Measurements from ENCODE around the gene KRTAP9-3.
"Not testable (repeated sequence)": the region's sequence is repeated elsewhere in the genome, so short reads cannot be mapped to it uniquely, and the experiment has no call there.

The KRTAP9-3 gene

DNA sequence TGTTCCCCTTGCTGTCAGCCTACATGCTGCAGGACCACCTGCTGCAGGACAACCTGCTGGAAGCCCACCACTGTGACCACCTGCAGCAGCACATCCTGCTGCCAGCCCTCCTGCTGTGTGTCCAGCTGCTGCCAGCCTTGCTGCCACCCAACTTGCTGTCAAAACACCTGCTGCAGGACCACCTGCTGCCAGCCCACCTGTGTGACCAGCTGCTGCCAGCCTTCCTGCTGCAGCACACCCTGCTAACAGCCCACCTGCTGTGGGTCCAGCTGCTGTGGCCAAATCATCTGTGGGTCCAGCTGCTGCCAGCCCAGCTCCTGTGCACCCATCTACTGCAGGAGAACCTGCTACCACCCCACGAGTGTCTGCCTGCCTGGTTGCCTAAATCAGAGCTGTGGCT is 39.1 kb downstream of the KRTAP9-3 start:
- H3K27me3 ChIP-seq (ENCODE audit: control insufficient read depth in 1 of 2, insufficient read depth in 2 of 2, low read length in 2 of 2); H3K4me1 ChIP-seq (ENCODE audit: control insufficient read depth in 1 of 2, insufficient read depth in 2 of 2, low read length in 2 of 2); H3K9me3 ChIP-seq (ENCODE audit: control insufficient read depth in 1 of 2, low read length in 2 of 2); H3K9ac ChIP-seq (ENCODE audit: low read depth in 1 of 2, low read length in 2 of 2); H3K36me3 ChIP-seq (ENCODE audit: control insufficient read depth in 1 of 2, insufficient read depth in 2 of 2, low read length in 2 of 2); H3K27ac ChIP-seq (ENCODE audit: low read depth, low read length); H3K4me3 ChIP-seq (ENCODE audit: low read depth in 1 of 2, low read length in 2 of 2): not testable (repeated sequence)

DNA sequence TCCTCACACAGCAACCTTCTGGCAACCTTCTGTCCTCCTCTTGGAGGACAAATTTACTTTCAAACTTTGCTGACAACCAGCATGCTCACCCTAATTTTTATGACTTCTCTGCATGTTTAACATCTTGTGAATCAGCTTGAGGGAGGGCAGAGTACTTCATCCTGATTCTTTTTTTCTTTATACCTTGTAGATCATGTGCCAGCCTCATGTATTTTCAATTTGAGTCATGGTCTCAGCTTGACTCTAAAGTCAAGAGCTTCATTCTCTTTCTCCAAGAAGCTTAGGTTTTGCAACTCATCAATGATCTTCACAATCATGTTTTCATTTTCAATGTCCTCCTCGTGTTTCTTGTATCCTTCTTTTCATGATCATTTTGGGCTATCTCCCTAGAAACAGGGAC is 39.6 kb downstream of the KRTAP9-3 start:
- no peaks in the 10 kb centered on the region for H3K9me3 ChIP-seq (ENCODE audit: control insufficient read depth in 1 of 2, low read length in 2 of 2)

DNA sequence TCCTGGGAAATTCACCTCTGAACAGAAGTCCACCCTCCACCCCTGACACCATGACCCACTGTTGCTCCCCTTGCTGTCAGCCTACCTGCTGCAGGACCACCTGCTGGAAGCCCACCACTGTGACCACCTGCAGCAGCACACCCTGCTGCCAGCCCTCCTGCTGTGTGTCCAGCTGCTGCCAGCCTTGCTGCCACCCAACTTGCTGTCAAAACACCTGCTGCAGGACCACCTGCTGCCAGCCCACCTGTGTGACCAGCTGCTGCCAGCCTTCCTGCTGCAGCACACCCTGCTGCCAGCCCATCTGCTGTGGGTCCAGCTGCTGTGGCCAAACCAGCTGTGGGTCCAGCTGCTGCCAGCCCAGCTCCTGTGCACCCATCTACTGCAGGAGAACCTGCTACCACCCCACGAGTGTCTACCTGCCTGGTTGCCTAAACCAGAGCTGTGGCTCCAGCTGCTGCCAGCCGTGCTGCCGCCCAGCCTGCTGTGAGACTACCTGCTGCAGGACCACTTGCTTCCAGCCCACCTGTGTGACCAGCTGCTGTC is 43.5 kb downstream of the KRTAP9-3 start, which contains the start of gene KRTAP9-7:
Gene KRTAP9-7 (plus strand): TSS at position 51 of the 543 bp plus-strand sequence. CDS start 0 bp downstream, at position 51.
- H3K27ac ChIP-seq (ENCODE audit: low read depth, low read length); H3K4me1 ChIP-seq (ENCODE audit: control insufficient read depth in 1 of 2, insufficient read depth in 2 of 2, low read length in 2 of 2); H3K36me3 ChIP-seq (ENCODE audit: control insufficient read depth in 1 of 2, insufficient read depth in 2 of 2, low read length in 2 of 2); H3K9ac ChIP-seq (ENCODE audit: low read depth in 1 of 2, low read length in 2 of 2); H3K9me3 ChIP-seq (ENCODE audit: control insufficient read depth in 1 of 2, low read length in 2 of 2); H3K4me3 ChIP-seq (ENCODE audit: low read depth in 1 of 2, low read length in 2 of 2); H3K27me3 ChIP-seq (ENCODE audit: control insufficient read depth in 1 of 2, insufficient read depth in 2 of 2, low read length in 2 of 2): not testable (repeated sequence)

More for the DNA sequence above, 39.6 kb downstream of the KRTAP9-3 start:
- H3K27me3 ChIP-seq (ENCODE audit: control insufficient read depth in 1 of 2, insufficient read depth in 2 of 2, low read length in 2 of 2): peaks cover 0 to 7% of the 10 kb centered on the region in 2 donors
- H3K27ac ChIP-seq (ENCODE audit: low read depth, low read length): no peak overlapping the region
- no peak overlapping the region for H3K4me3 ChIP-seq (ENCODE audit: low read depth in 1 of 2, low read length in 2 of 2)
- H3K9ac ChIP-seq (ENCODE audit: low read depth in 1 of 2, low read length in 2 of 2): no peak overlapping the region
- no peaks in the 10 kb centered on the region for H3K36me3 ChIP-seq (ENCODE audit: control insufficient read depth in 1 of 2, insufficient read depth in 2 of 2, low read length in 2 of 2)
- no peaks in the 10 kb centered on the region for H3K4me1 ChIP-seq (ENCODE audit: control insufficient read depth in 1 of 2, insufficient read depth in 2 of 2, low read length in 2 of 2)

DNA sequence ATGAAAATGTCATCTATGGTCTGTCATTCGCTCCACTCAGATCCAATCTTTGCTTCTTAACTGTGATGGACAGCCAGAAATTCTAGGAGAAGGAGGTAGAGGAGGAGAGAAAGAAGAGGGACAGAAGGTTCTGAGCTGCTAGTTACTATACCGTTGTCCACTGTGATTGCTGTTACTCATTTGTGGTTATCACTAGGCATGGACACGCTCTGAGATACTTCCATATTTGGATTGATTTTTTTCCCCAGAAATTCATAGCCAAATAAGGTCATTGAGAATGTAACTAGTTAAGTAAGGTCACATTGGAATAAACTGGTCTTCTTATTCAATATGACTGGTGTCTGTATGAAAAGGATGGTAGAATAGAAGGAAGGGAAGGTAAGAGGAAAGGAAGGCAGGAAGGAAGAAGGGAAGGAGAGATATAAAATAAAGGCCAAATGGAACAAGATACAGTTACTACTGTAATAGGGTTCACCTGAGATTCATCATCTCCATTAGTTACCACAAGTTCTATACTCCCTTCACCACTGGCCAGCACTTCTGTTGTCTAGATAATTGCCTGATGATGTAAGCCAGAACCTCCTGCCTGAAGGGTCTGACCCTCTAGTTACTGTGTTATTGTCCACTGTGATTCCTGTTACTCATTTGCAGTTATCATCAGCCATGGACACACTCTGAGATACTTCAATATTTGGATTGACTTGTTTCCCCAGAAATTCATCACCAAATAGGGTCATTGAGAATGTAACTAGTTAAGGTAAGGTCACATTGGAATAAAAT is 46.1 kb downstream of the KRTAP9-3 start:
- Histone ChIP-seq H3K4me1 (ENCODE audit: control insufficient read depth in 1 of 2, insufficient read depth in 2 of 2, low read length in 2 of 2) (no peaks in the 10 kb centered on the region), H3K27ac (ENCODE audit: low read depth, low read length) (no peak overlapping the region), H3K27me3 (ENCODE audit: control insufficient read depth in 1 of 2, insufficient read depth in 2 of 2, low read length in 2 of 2) (peaks cover 0 to 5% of the 10 kb centered on the region in 2 donors), H3K9me3 (ENCODE audit: control insufficient read depth in 1 of 2, low read length in 2 of 2) (no peaks in the 10 kb centered on the region), H3K36me3 (ENCODE audit: control insufficient read depth in 1 of 2, insufficient read depth in 2 of 2, low read length in 2 of 2) (no peaks in the 10 kb centered on the region), H3K4me3 (ENCODE audit: low read depth in 1 of 2, low read length in 2 of 2) (no peak overlapping the region), H3K9ac (ENCODE audit: low read depth in 1 of 2, low read length in 2 of 2) (no peak overlapping the region)
